Upper lobe of left lung (tissue), 4 donors: ENCODE measurements around the gene MAF.

ENCODE experiments used
- EP300 ChIP-seq, 4 donors: sonication (generic); formaldehyde crosslinking; IDR thresholded peaks; one replicate each; pipeline ENCODE4 v1.5.1; 2017; ENCODE audit warnings: antibody characterized with exemption in 4 of 4, control low read depth in 2 of 4
- POLR2A ChIP-seq, 4 donors: fragments of 450-650 bp; IDR thresholded peaks; one replicate each; pipeline ENCODE4 v1.5.1; 2016 to 2017; ENCODE audit warnings: antibody characterized with exemption in 4 of 4, mild to moderate bottlenecking in 2 of 4
- TF ChIP-seq, protein P1 (sequence below), 6 experiments: fragments of 450-650 bp in 4 of 6; fragments of 200-600 bp in 2 of 6; sonication (generic) in 2 of 6; IDR thresholded peaks; one replicate each; pipeline ENCODE4 v1.5.1; 2016 to 2019; ENCODE audit warnings: antibody characterized with exemption in 6 of 6

DNA sequence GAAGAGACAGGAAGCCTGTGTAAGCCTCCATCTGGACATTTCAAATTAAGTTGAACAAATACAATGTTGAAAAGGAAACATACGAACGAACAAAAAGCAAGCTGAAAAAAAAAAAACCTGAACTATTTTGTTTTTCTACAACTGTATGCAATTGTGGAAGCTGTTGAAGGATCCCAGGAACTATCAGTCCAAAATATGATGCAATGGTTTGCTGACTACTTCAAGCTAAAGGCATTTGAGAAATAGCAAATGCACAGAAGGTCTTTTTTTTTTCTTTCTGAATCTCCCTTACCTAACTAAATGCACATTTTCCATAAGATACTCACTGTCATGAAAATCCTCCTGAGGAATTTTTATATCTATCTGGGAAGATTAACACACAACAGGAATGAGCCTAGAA is 40.2 kb downstream of the MAF start:
- TF ChIP-seq POLR2A (IDR thresholded peaks at IDR 0.05) = no peak
- TF ChIP-seq, protein P1, sequence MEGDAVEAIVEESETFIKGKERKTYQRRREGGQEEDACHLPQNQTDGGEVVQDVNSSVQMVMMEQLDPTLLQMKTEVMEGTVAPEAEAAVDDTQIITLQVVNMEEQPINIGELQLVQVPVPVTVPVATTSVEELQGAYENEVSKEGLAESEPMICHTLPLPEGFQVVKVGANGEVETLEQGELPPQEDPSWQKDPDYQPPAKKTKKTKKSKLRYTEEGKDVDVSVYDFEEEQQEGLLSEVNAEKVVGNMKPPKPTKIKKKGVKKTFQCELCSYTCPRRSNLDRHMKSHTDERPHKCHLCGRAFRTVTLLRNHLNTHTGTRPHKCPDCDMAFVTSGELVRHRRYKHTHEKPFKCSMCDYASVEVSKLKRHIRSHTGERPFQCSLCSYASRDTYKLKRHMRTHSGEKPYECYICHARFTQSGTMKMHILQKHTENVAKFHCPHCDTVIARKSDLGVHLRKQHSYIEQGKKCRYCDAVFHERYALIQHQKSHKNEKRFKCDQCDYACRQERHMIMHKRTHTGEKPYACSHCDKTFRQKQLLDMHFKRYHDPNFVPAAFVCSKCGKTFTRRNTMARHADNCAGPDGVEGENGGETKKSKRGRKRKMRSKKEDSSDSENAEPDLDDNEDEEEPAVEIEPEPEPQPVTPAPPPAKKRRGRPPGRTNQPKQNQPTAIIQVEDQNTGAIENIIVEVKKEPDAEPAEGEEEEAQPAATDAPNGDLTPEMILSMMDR (IDR thresholded peaks at IDR 0.05) = no peak
- TF ChIP-seq EP300 (IDR thresholded peaks at IDR 0.05) = no peak
